ENCODE results near the gene ANKRD12.

DNA sequence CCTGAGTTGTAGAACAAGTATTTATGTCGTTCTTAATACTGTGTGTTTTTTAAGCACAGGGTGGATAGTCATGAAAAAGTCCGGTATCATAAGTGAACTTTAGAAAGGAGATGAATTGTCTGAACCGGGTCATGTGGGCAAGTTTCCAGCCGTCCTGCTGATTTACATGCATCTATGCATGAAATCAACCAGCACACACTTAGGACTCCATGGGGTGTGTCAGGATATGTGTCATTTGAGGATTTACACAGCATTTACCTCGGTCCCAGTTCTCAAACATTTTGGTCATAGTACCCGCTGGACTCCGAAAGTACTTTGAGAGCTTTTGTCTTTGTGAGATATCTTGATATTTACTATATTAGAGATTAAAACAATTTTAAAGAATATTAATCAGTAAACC, 150.5 kb downstream of the ANKRD12 start:
- TF ChIP-seq, protein P1, sequence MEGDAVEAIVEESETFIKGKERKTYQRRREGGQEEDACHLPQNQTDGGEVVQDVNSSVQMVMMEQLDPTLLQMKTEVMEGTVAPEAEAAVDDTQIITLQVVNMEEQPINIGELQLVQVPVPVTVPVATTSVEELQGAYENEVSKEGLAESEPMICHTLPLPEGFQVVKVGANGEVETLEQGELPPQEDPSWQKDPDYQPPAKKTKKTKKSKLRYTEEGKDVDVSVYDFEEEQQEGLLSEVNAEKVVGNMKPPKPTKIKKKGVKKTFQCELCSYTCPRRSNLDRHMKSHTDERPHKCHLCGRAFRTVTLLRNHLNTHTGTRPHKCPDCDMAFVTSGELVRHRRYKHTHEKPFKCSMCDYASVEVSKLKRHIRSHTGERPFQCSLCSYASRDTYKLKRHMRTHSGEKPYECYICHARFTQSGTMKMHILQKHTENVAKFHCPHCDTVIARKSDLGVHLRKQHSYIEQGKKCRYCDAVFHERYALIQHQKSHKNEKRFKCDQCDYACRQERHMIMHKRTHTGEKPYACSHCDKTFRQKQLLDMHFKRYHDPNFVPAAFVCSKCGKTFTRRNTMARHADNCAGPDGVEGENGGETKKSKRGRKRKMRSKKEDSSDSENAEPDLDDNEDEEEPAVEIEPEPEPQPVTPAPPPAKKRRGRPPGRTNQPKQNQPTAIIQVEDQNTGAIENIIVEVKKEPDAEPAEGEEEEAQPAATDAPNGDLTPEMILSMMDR (conservative IDR thresholded peaks at IDR 0.05) = no peak
- TF ChIP-seq EZH2 (IDR thresholded peaks at IDR 0.05; ENCODE audit: low read depth) = no peak

All from PC-9 (cell line).